ENCODE data around the gene SETMAR. TPM values are rescaled to one million over a fixed set of nuclear protein-coding genes. Genes with fewer than 3 reads are reported as not detected.

Gene SETMAR
- total RNA-seq, 1 donor from 2014 or later = 15.3 TPM

- TF ChIP-seq CTCF (IDR thresholded peaks at IDR 0.05; ENCODE audit: unreplicated experiment) = no peak
- Mint-ChIP-seq H3K27me3 (ENCODE audit: unreplicated experiment) (no peaks in the 10 kb centered on the region), H3K9me3 (ENCODE audit: unreplicated experiment) (no peaks in the 10 kb centered on the region), H3K36me3 (ENCODE audit: low read depth, unreplicated experiment) (no peaks in the 10 kb centered on the region), H3K4me3 (ENCODE audit: unreplicated experiment) (no peak overlapping the region), H3K27ac (ENCODE audit: unreplicated experiment) (no peak overlapping the region), H3K4me1 (ENCODE audit: unreplicated experiment) (no peaks in the 10 kb centered on the region)
- DNase-seq (ENCODE audit: low spot score) = no peak
Observed at GRCh38 chr3:4279516-4280105, 23.6 kb upstream of the SETMAR start.

GRCh38 chr3:4281991-4282390, 21.2 kb upstream of the SETMAR start:
- TF ChIP-seq CTCF (IDR thresholded peaks at IDR 0.05; ENCODE audit: unreplicated experiment) = no peak
- DNase-seq (ENCODE audit: low spot score) = no peak
- Mint-ChIP-seq H3K27ac (ENCODE audit: unreplicated experiment) (no peak overlapping the region), H3K9me3 (ENCODE audit: unreplicated experiment) (no peaks in the 10 kb centered on the region), H3K27me3 (ENCODE audit: unreplicated experiment) (no peaks in the 10 kb centered on the region), H3K36me3 (ENCODE audit: low read depth, unreplicated experiment) (no peaks in the 10 kb centered on the region), H3K4me1 (ENCODE audit: unreplicated experiment) (no peaks in the 10 kb centered on the region), H3K4me3 (ENCODE audit: unreplicated experiment) (no peak overlapping the region)

- Mint-ChIP-seq H3K36me3 (ENCODE audit: low read depth, unreplicated experiment) (no peaks in the 10 kb centered on the region), H3K27me3 (ENCODE audit: unreplicated experiment) (no peaks in the 10 kb centered on the region), H3K4me1 (ENCODE audit: unreplicated experiment) (no peaks in the 10 kb centered on the region), H3K9me3 (ENCODE audit: unreplicated experiment) (no peaks in the 10 kb centered on the region), H3K27ac (ENCODE audit: unreplicated experiment) (no peak overlapping the region), H3K4me3 (ENCODE audit: unreplicated experiment) (no peak overlapping the region)
- TF ChIP-seq CTCF (IDR thresholded peaks at IDR 0.05; ENCODE audit: unreplicated experiment) = no peak
- DNase-seq (ENCODE audit: low spot score) = no peak
Observed at GRCh38 chr3:4284865-4285264, 18.3 kb upstream of the SETMAR start.

GRCh38 chr3:4289044-4289443, 14.1 kb upstream of the SETMAR start:
- Mint-ChIP-seq H3K4me3 (ENCODE audit: unreplicated experiment) (no peak overlapping the region), H3K4me1 (ENCODE audit: unreplicated experiment) (no peaks in the 10 kb centered on the region), H3K36me3 (ENCODE audit: low read depth, unreplicated experiment) (no peaks in the 10 kb centered on the region), H3K27ac (ENCODE audit: unreplicated experiment) (no peak overlapping the region), H3K9me3 (ENCODE audit: unreplicated experiment) (no peaks in the 10 kb centered on the region), H3K27me3 (ENCODE audit: unreplicated experiment) (no peaks in the 10 kb centered on the region)
- no peak for DNase-seq (ENCODE audit: low spot score)
- no peak for TF ChIP-seq CTCF (IDR thresholded peaks at IDR 0.05; ENCODE audit: unreplicated experiment)

- Mint-ChIP-seq H3K36me3 (ENCODE audit: low read depth, unreplicated experiment) (no peaks in the 10 kb centered on the region), H3K4me3 (ENCODE audit: unreplicated experiment) (no peak overlapping the region), H3K27me3 (ENCODE audit: unreplicated experiment) (no peaks in the 10 kb centered on the region), H3K9me3 (ENCODE audit: unreplicated experiment) (no peaks in the 10 kb centered on the region), H3K4me1 (ENCODE audit: unreplicated experiment) (no peaks in the 10 kb centered on the region), H3K27ac (ENCODE audit: unreplicated experiment) (no peak overlapping the region)
- DNase-seq (ENCODE audit: low spot score) = peak; percentile 37
- TF ChIP-seq CTCF (IDR thresholded peaks at IDR 0.05; ENCODE audit: unreplicated experiment) = peak; percentile 91
Observed at GRCh38 chr3:4290272-4290893, 12.8 kb upstream of the SETMAR start.
